ENCODE measurements around the gene FBF1. TPM values are rescaled to one million over a fixed set of nuclear protein-coding genes. Genes with fewer than 3 reads are reported as not detected.

Gene FBF1
- total RNA-seq, 1 experiment from 2014 or later = 22.8 TPM

GRCh38 chr17:75922173-75922961 is 18.5 kb downstream of the FBF1 start:
- H2AFZ ChIP-seq (ENCODE audit: low read depth, low read length, poor library complexity, severe bottlenecking) = no peak overlapping the region
- H3K4me2 ChIP-seq (ENCODE audit: low read length) = no peak overlapping the region
- H3K4me3 ChIP-seq (replicated peaks in 1 of 2; ENCODE audit: low read depth in 1 of 2, low read length in 2 of 2) = no peak overlapping the region
- no TSS peak for BruUV-seq (replicated peaks)
- no peaks in the 10 kb centered on the region for H3K9me2 ChIP-seq (ENCODE audit: insufficient read depth)
- H4K20me1 ChIP-seq (ENCODE audit: insufficient read depth) = no peaks in the 10 kb centered on the region
- TF ChIP-seq YY1 (IDR thresholded peaks at IDR 0.05; ENCODE audit: extremely low read depth, insufficient replicate concordance, low read depth, low read length) = no peak
- TF ChIP-seq CEBPB (IDR thresholded peaks at IDR 0.05; ENCODE audit: low read depth) = no peak
- TF ChIP-seq ZFX (IDR thresholded peaks at IDR 0.05) = 0 out of 2 replicates have a peak, but pooled peaks have one; percentile 0
- no peak for TF ChIP-seq JUND (IDR thresholded peaks at IDR 0.05)
- no peak for TF ChIP-seq ELF1 (IDR thresholded peaks at IDR 0.05; ENCODE audit: borderline replicate concordance, low read depth)
- RAD21 ChIA-PET (ENCODE audit: low non-redundant PET in 1 of 2, low total read pairs in 2 of 2, uncharacterized antibody in 2 of 2, unreplicated experiment in 2 of 2) = no interaction called here
- H3K9ac ChIP-seq (ENCODE audit: low read length) = no peak overlapping the region
- POLR2A ChIA-PET = interaction anchor here (1.8 kb wide), 1 partner anchor 142 kb away, joined by 4 read pairs; no protein-coding TSS in a partner anchor
- no peaks in the 10 kb centered on the region for H3K79me2 ChIP-seq (ENCODE audit: insufficient read depth, low read length)
- intact Hi-C loops (cut with micrococcal nuclease) = no loop called here
- DNase-seq (ENCODE audit: low read depth, low spot score) (no peak), ATAC-seq (no peak)
- CTCF ChIA-PET = no interaction called here
- H3K27ac ChIP-seq (ENCODE audit: low read depth, low read length) = no peak overlapping the region
- no peaks in the 10 kb centered on the region for H3K27me3 ChIP-seq (ENCODE audit: insufficient read depth, low read length)
- H3K9me3 ChIP-seq (ENCODE audit: control insufficient read depth in 1 of 2, insufficient read depth in 1 of 2, low read depth in 1 of 2, low read length in 2 of 2) = no peaks in the 10 kb centered on the region
- H3K36me3 ChIP-seq (ENCODE audit: control insufficient read depth in 1 of 2, insufficient read depth in 2 of 2, low read length in 2 of 2) = no peaks in the 10 kb centered on the region
- H3K4me1 ChIP-seq (ENCODE audit: control insufficient read depth in 1 of 2, insufficient read depth in 2 of 2, low read length in 2 of 2) = peaks cover 0 to 3% of the 10 kb centered on the region in 2 experiments; a peak in 2 of 4 replicates

- H3K4me2 ChIP-seq (ENCODE audit: low read length) = no peak overlapping the region
- no peaks in the 10 kb centered on the region for H3K36me3 ChIP-seq (ENCODE audit: control insufficient read depth in 1 of 2, insufficient read depth in 2 of 2, low read length in 2 of 2)
- H3K79me2 ChIP-seq (ENCODE audit: insufficient read depth, low read length) = no peaks in the 10 kb centered on the region
- no peaks in the 10 kb centered on the region for H3K9me3 ChIP-seq (ENCODE audit: control insufficient read depth in 1 of 2, insufficient read depth in 1 of 2, low read depth in 1 of 2, low read length in 2 of 2)
- ChIA-PET CTCF (interaction anchor here (1.2 kb wide), 1 partner anchor 16 kb away, joined by 4 read pairs; no protein-coding TSS in a partner anchor), POLR2A (interaction anchor here (1.8 kb wide), 1 partner anchor 142 kb away, joined by 4 read pairs; no protein-coding TSS in a partner anchor), RAD21 (ENCODE audit: low non-redundant PET in 1 of 2, low total read pairs in 2 of 2, uncharacterized antibody in 2 of 2, unreplicated experiment in 2 of 2) (no interaction called here)
- H3K9me2 ChIP-seq (ENCODE audit: insufficient read depth) = no peaks in the 10 kb centered on the region
- DNase-seq (ENCODE audit: low read depth, low spot score) (no peak), ATAC-seq (no peak)
- H3K4me3 ChIP-seq (replicated peaks in 1 of 2; ENCODE audit: low read depth in 1 of 2, low read length in 2 of 2) = no peak overlapping the region
- H4K20me1 ChIP-seq (ENCODE audit: insufficient read depth) = no peaks in the 10 kb centered on the region
- no TSS peak for BruUV-seq (replicated peaks)
- H3K9ac ChIP-seq (ENCODE audit: low read length) = no peak overlapping the region
- H3K27me3 ChIP-seq (ENCODE audit: insufficient read depth, low read length) = no peaks in the 10 kb centered on the region
- intact Hi-C loops (cut with micrococcal nuclease) = no loop called here
- H2AFZ ChIP-seq (ENCODE audit: low read depth, low read length, poor library complexity, severe bottlenecking) = no peak overlapping the region
- no peak overlapping the region for H3K27ac ChIP-seq (ENCODE audit: low read depth, low read length)
- H3K4me1 ChIP-seq (ENCODE audit: control insufficient read depth in 1 of 2, insufficient read depth in 2 of 2, low read length in 2 of 2) = no peaks in the 10 kb centered on the region
- no peak for TF ChIP-seq REST (IDR thresholded peaks at IDR 0.05; ENCODE audit: low read depth)
- TF ChIP-seq EZH2 (IDR thresholded peaks at IDR 0.05) = no peak
- TF ChIP-seq CTCF (IDR thresholded peaks at IDR 0.05 in 2 of 3, conservative IDR thresholded peaks at IDR 0.05 in 1 of 3; ENCODE audit: borderline replicate concordance in 1 of 3, insufficient read depth in 1 of 3, low read depth in 2 of 3, low read length in 2 of 3) = no peak
- TF ChIP-seq POLR2AphosphoS5 (IDR thresholded peaks at IDR 0.05; ENCODE audit: low read depth, low read length) = no peak
- no peak for TF ChIP-seq EZH2phosphoT487 (IDR thresholded peaks at IDR 0.05; ENCODE audit: borderline replicate concordance)
- TF ChIP-seq CBX3 (IDR thresholded peaks at IDR 0.05; ENCODE audit: low read depth) = no peak
- no peak for TF ChIP-seq SRF (IDR thresholded peaks at IDR 0.05; ENCODE audit: low read depth)
- TF ChIP-seq MAX (IDR thresholded peaks at IDR 0.05) = no peak
Measured at GRCh38 chr17:75921596-75921995, 19.2 kb downstream of the FBF1 start.

Data from HCT116 (cell line).